Measurements from ENCODE around the gene CDKN1B.

Gene CDKN1B

GRCh38 chr12:12716793-12717585 is at the start of gene CDKN1B (continued):
- TF ChIP-seq ZNF518A (tag by site-specific recombination; conservative IDR thresholded peaks at IDR 0.05; ENCODE audit: low read depth) (0 out of 2 replicates have a peak, but pooled peaks have one; percentile 13), ZNF37A (tag by site-specific recombination; IDR thresholded peaks at IDR 0.05) (no peak), ZNF639 (tag by site-specific recombination; IDR thresholded peaks at IDR 0.05) (no peak), PBX3 (CRISPR knock-in tag; IDR thresholded peaks at IDR 0.05) (peak; percentile 55; the same call in 1 of the 2 replicates), ZFHX2 (tag by site-specific recombination; conservative IDR thresholded peaks at IDR 0.05) (peak; percentile 86), ZNF138 (tag by site-specific recombination; IDR thresholded peaks at IDR 0.05; ENCODE audit: borderline replicate concordance) (no peak), ZNF654 (tag by site-specific recombination; IDR thresholded peaks at IDR 0.05; ENCODE audit: low read depth) (no peak), ZNF707 (tag by site-specific recombination; IDR thresholded peaks at IDR 0.05) (no peak), ZNF621 (tag by site-specific recombination; IDR thresholded peaks at IDR 0.05) (no peak), ZNF114 (tag by site-specific recombination; IDR thresholded peaks at IDR 0.05) (no peak), ZNF660 (tag by site-specific recombination; IDR thresholded peaks at IDR 0.05) (peak; percentile 93; the same call in 1 of the 2 replicates), ZNF341 (tag by site-specific recombination; IDR thresholded peaks at IDR 0.05; ENCODE audit: low read depth) (peak; percentile 97), ATF2 (tag by site-specific recombination; IDR thresholded peaks at IDR 0.05; ENCODE audit: low read depth) (no peak), ZNF155 (tag by site-specific recombination; IDR thresholded peaks at IDR 0.05) (no peak), ZNF514 (tag by site-specific recombination; IDR thresholded peaks at IDR 0.05) (no peak), ZNF658 (tag by site-specific recombination; IDR thresholded peaks at IDR 0.05) (no peak), ZNF350 (tag by site-specific recombination; IDR thresholded peaks at IDR 0.05) (no peak), CTCF (tag by site-specific recombination; IDR thresholded peaks at IDR 0.05) (no peak), TRIM28 (IDR thresholded peaks at IDR 0.05; ENCODE audit: borderline replicate concordance, low read length) (no peak), ZBTB6 (tag by site-specific recombination; IDR thresholded peaks at IDR 0.05) (no peak; the same call in 1 of the 2 replicates), PRDM6 (tag by site-specific recombination; IDR thresholded peaks at IDR 0.05) (peak; percentile 59; the same call in 1 of the 2 replicates)

Measured in HEK293 (cell line).